Hepatocyte (in vitro differentiated cells): ENCODE results near the gene OR2F2. TPM values are rescaled to one million over a fixed set of nuclear protein-coding genes. Genes with fewer than 3 reads are reported as not detected.

Experiments used
- DNase-seq: peaks from one replicate; pipeline ENCODE4 v3.0.0-alpha.2; 2016; ENCODE audit warnings: low spot score
- H2AFZ ChIP-seq: fragments of 200-600 bp; sonication (generic); 2 replicates; pipeline ENCODE4 v1.6.0; 2016; ENCODE audit warnings: antibody characterized with exemption, mild to moderate bottlenecking
- H3K27ac ChIP-seq: fragments of 200-600 bp; sonication (generic); 2 replicates; pipeline ENCODE4 v1.5.1; 2016; ENCODE audit warnings: mild to moderate bottlenecking
- H3K27me3 ChIP-seq: fragments of 200-600 bp; sonication (generic); 2 replicates; pipeline ENCODE4 v1.6.1; 2016
- H3K36me3 ChIP-seq: fragments of 200-600 bp; sonication (generic); replicated peaks from 2 replicates; pipeline ENCODE4 v1.5.1; 2016; ENCODE audit warnings: low read depth; ENCODE audit not compliant: insufficient read depth
- H3K4me1 ChIP-seq: fragments of 200-600 bp; sonication (generic); 2 replicates; pipeline ENCODE4 v1.5.1; 2016; ENCODE audit warnings: mild to moderate bottlenecking, moderate library complexity; ENCODE audit not compliant: insufficient read depth
- H3K4me2 ChIP-seq: fragments of 200-600 bp; sonication (generic); 2 replicates; pipeline ENCODE4 v1.6.0; 2016
- H3K4me3 ChIP-seq: fragments of 200-600 bp; sonication (generic); 2 replicates; pipeline ENCODE4 v1.5.1; 2016; ENCODE audit warnings: mild to moderate bottlenecking
- H3K79me2 ChIP-seq: fragments of 200-600 bp; sonication (generic); 2 replicates; pipeline ENCODE4 v1.6.0; 2017; ENCODE audit warnings: mild to moderate bottlenecking
- H3K9me2 ChIP-seq: fragments of 200-600 bp; sonication (generic); replicated peaks from 2 replicates; pipeline ENCODE4 v1.6.0; 2017; ENCODE audit warnings: mild to moderate bottlenecking; ENCODE audit not compliant: insufficient read depth
- H3K9me3 ChIP-seq: fragments of 200-600 bp; sonication (generic); 2 replicates; pipeline ENCODE4 v1.5.1; 2016; ENCODE audit warnings: low read depth, mild to moderate bottlenecking
- H4K20me1 ChIP-seq: fragments of 200-600 bp; sonication (generic); 2 replicates; pipeline ENCODE4 v1.6.0; 2016; ENCODE audit warnings: mild to moderate bottlenecking; ENCODE audit not compliant: insufficient read depth, poor library complexity, severe bottlenecking
- EZH2 ChIP-seq: fragments of 200-600 bp; sonication (generic); IDR thresholded peaks from 2 replicates; pipeline ENCODE4 v1.6.1; 2016; ENCODE audit warnings: antibody characterized with exemption, mild to moderate bottlenecking, borderline replicate concordance
- EZH2phosphoT487 ChIP-seq: fragments of 200-600 bp; sonication (generic); IDR thresholded peaks from one replicate; pipeline ENCODE4 v1.6.1; 2018; ENCODE audit warnings: antibody characterized with exemption, mild to moderate bottlenecking, low read depth, moderate library complexity; ENCODE audit not compliant: unreplicated experiment, severe bottlenecking
- WGBS: methylation state at CpG from one replicate; pipeline ENCODE4 v1.1.6; 2016; ENCODE audit warnings: low lambda C conversion rate; ENCODE audit errors: missing lambda C conversion rate; 5-methylcytosine and 5-hydroxymethylcytosine counted together
- polyA plus RNA-seq: library from polyadenylated mRNA; unstranded; fragments of >200 nt; fragmentation: Nextera tagmentation; extraction: Ambion mirVana; gene quantifications from 2 replicates; pipeline ENCODE4 v1.2.1, GENCODE V29; 2016
- total RNA-seq: library from RNA; depleted of rRNA; stranded (reverse); fragments of >200 nt; gene quantifications from 2 replicates; pipeline ENCODE4 v1.2.3, GENCODE V29; 2014
- TF ChIP-seq, protein P1 (sequence below): fragments of 200-600 bp; sonication (generic); IDR thresholded peaks from 2 replicates; pipeline ENCODE4 v1.5.1; 2016; ENCODE audit warnings: antibody characterized with exemption, mild to moderate bottlenecking; ENCODE audit not compliant: poor library complexity

OR2F2 gene
- total and polyA plus RNA-seq, 2 experiments from 2014 or later = not detected

DNA sequence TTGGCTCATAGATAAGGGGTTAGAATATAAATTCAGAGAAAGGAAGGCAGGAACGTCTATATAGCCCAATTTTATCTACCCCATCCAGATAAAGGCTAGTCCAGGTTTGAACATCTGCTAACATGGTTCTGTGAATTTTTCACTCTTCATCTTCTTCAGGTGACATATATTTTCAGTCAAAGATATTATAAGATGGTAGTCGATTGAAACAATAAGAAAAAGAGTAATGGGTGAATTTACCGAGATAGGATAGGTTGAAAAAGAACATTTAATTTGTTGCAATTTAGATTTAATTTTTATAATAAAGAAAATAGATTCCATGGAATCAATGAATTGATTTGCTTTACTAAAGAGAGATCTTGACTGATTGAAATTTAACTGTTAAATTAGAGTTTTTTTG, 19.5 kb downstream of the OR2F2 start, which contains the start of gene OR2F1:
Gene OR2F1 (plus strand): TSS at position 301 of the 400 bp plus-strand sequence. CDS start 5,127 bp downstream, outside the sequence.
- no peaks in the 10 kb centered on the region for H3K36me3 ChIP-seq
- TF ChIP-seq EZH2 = no peak
- TF ChIP-seq EZH2phosphoT487 = no peak
- WGBS = 79% methylated on average over 3 of the region's 3 CpGs

DNA sequence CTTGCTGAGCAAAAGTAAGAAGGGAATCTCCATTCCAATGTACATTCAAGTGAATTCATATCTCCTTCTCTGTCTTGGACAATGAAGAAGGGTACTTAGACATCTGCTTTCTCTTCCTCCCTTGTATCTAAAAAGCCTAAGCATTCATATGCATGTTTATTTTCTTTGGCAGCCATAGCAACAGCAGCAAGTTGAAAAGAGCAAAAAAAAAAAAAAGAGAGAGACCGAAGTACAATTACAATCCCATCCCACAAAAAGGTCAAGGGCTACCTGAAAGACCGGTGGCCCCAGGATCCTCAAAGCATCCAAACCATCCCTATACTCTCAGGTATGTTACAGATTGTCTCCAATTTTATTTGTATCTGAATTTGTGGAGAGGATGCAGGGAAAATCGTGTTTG, 23.7 kb downstream of the OR2F2 start:
- no peak for TF ChIP-seq EZH2phosphoT487
- TF ChIP-seq EZH2 = no peak
- TF ChIP-seq, protein P1, sequence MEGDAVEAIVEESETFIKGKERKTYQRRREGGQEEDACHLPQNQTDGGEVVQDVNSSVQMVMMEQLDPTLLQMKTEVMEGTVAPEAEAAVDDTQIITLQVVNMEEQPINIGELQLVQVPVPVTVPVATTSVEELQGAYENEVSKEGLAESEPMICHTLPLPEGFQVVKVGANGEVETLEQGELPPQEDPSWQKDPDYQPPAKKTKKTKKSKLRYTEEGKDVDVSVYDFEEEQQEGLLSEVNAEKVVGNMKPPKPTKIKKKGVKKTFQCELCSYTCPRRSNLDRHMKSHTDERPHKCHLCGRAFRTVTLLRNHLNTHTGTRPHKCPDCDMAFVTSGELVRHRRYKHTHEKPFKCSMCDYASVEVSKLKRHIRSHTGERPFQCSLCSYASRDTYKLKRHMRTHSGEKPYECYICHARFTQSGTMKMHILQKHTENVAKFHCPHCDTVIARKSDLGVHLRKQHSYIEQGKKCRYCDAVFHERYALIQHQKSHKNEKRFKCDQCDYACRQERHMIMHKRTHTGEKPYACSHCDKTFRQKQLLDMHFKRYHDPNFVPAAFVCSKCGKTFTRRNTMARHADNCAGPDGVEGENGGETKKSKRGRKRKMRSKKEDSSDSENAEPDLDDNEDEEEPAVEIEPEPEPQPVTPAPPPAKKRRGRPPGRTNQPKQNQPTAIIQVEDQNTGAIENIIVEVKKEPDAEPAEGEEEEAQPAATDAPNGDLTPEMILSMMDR = no peak
- no peaks in the 10 kb centered on the region for H3K9me3 ChIP-seq
- H3K4me3 ChIP-seq = no peak overlapping the region
- no peaks in the 10 kb centered on the region for H4K20me1 ChIP-seq
- WGBS = 65% methylated on average over 3 of the region's 3 CpGs
- no peaks in the 10 kb centered on the region for H3K4me1 ChIP-seq
- H3K27ac ChIP-seq = no peak overlapping the region
- DNase-seq = no peak
- H3K4me2 ChIP-seq = no peak overlapping the region
- no peaks in the 10 kb centered on the region for H3K9me2 ChIP-seq
- no peaks in the 10 kb centered on the region for H3K36me3 ChIP-seq
- H2AFZ ChIP-seq = no peak overlapping the region
- no peaks in the 10 kb centered on the region for H3K27me3 ChIP-seq
- H3K79me2 ChIP-seq = no peaks in the 10 kb centered on the region

More for the DNA sequence above, 19.5 kb downstream of the OR2F2 start, which contains the start of gene OR2F1:
- no peak within 1 kb of the TSS for H2AFZ ChIP-seq
- no peaks in the 10 kb centered on the region for H3K79me2 ChIP-seq
- DNase-seq = no peak
- no peaks in the 10 kb centered on the region for H3K27me3 ChIP-seq
- no peaks in the 10 kb centered on the region for H3K9me2 ChIP-seq
- no peak within 1 kb of the TSS for H3K4me2 ChIP-seq
- H4K20me1 ChIP-seq = no peaks in the 10 kb centered on the region
- H3K4me3 ChIP-seq = no peak within 1 kb of the TSS
- no peaks in the 10 kb centered on the region for H3K9me3 ChIP-seq
- H3K4me1 ChIP-seq = no peaks in the 10 kb centered on the region
- no peak within 1 kb of the TSS for H3K27ac ChIP-seq

DNA sequence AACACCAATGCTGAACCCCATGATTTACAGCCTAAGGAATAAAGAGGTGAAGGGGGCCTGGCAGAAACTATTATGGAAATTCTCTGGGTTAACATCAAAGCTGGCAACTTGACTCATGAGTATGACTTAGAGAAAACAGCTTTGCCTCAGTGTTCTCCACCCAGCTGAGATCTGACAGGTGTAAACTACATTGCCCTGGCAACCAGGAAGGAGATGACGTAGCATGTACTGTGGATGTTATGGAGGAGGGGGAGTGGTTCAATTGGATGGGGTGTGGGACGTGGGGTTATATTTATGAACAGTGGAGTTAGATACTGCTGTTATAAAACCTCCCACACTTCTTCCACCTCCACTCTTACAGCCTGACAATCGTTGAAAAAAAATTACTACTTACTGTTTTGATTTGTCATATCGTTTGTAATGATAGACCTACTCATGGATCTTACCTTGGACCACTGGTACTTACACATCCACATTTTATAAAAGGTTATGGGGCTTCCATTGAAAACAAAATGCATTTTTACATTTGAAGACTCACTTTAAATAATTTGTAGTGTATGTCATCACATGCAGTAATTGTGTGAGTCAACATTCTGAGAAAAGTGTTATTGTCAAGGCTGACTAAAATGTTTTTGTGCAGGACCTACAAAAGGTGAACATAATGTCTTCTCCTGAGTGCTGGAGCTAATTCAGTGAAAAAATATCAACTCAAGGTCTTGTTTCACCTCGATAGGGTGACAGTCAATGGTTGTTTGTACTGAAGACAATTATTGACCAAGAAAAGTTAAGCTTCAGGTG, 26.0 kb downstream of the OR2F2 start:
- no peaks in the 10 kb centered on the region for H4K20me1 ChIP-seq
- no peaks in the 10 kb centered on the region for H3K79me2 ChIP-seq
- peaks cover 5% of the 10 kb centered on the region for H3K4me1 ChIP-seq
- no peak for DNase-seq
- H3K27me3 ChIP-seq = no peaks in the 10 kb centered on the region
- no peaks in the 10 kb centered on the region for H3K36me3 ChIP-seq
- WGBS = 77% methylated on average over 5 of the region's 5 CpGs
- H3K4me3 ChIP-seq = no peak overlapping the region
- no peaks in the 10 kb centered on the region for H3K9me3 ChIP-seq
- no peaks in the 10 kb centered on the region for H3K9me2 ChIP-seq
- TF ChIP-seq EZH2 = no peak
- no peak for TF ChIP-seq EZH2phosphoT487
- TF ChIP-seq, protein P1 = no peak
- H3K27ac ChIP-seq = no peak overlapping the region
- H2AFZ ChIP-seq = no peak overlapping the region
- H3K4me2 ChIP-seq = no peak overlapping the region

DNA sequence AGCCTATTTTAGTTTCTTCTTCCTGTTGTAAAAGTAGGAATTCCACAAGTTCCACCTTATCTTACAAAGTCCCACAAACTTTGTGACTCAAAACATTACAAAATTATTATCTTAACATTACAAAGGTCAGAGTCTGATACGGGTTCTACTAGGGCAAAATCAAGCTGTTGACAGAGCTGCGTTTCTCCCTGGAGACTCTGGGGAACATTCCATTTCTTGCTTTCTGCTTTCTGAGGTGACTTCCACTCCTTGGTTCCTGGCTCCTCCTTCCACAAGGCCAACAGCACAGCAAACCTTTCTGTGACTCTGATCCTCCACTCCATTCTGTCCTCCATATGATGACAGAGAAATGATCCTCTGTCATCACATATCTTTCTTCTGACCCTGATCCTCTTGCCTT, 30.2 kb downstream of the OR2F2 start:
- 29% methylated on average over 2 of the region's 2 CpGs for WGBS
- Histone ChIP-seq H3K4me3 (no peak overlapping the region), H3K27me3 (no peaks in the 10 kb centered on the region), H3K4me2 (no peak overlapping the region), H4K20me1 (no peaks in the 10 kb centered on the region), H3K9me2 (no peaks in the 10 kb centered on the region), H2AFZ (no peak overlapping the region), H3K79me2 (no peaks in the 10 kb centered on the region), H3K9me3 (no peaks in the 10 kb centered on the region), H3K4me1 (peaks cover 5% of the 10 kb centered on the region), H3K27ac (peak overlapping the region; percentile 84), H3K36me3 (no peaks in the 10 kb centered on the region)
- TF ChIP-seq, protein P1 = no peak
- TF ChIP-seq EZH2phosphoT487 = no peak
- TF ChIP-seq EZH2 = no peak
- peak; percentile 65 for DNase-seq
